HCT116 (cell line): ENCODE data around the gene RNASEH2A. TPM values are rescaled to one million over a fixed set of nuclear protein-coding genes. Genes with fewer than 3 reads are reported as not detected.

Experiments used
- ATAC-seq: fragments of 200-7000 bp; cut with Tn5 transposase; 2 replicates; pipeline ENCODE4 v1.9.1; 2020; ENCODE audit warnings: mild to moderate bottlenecking, moderate library complexity
- BruUV-seq: library from RNA; stranded (reverse); fragments of 400-500 nt; replicated peaks from 2 replicates; lab custom pipeline; 2021; lab: Mats Ljungman, UMichigan
- CTCF ChIA-PET: fragments of 300-600 bp; sonication (Branson Sonifier 250); formaldehyde crosslinking; loops from one replicate; lab custom pipeline; 2021; ENCODE audit warnings: antibody characterized with exemption; lab: Charles Lee
- POLR2A ChIA-PET: fragments of 300-600, 350-600 bp; sonication (Branson Sonifier 250); formaldehyde crosslinking; loops from one replicate; lab custom pipeline; 2021; ENCODE audit warnings: antibody characterized with exemption; lab: Charles Lee
- RAD21 ChIA-PET, 2 experiments: fragments of 300-600 bp; sonication (Branson Sonifier 250); formaldehyde crosslinking; loops; one replicate each; lab custom pipeline; 2023; ENCODE audit warnings: low total read pairs in 2 of 2; ENCODE audit not compliant: uncharacterized antibody in 2 of 2, unreplicated experiment in 2 of 2, low non-redundant PET in 1 of 2; lab: Charles Lee
- DNase-seq: peaks from one replicate; pipeline ENCODE4 v3.0.0-alpha.2; 2010; ENCODE audit warnings: low read depth, low spot score
- H2AFZ ChIP-seq: fragments of 200-600 bp; shearing (Covaris generic), sonication (generic); 2 replicates; pipeline ENCODE4 v1.6.1; 2017; ENCODE audit warnings: low read depth, mixed run types, mixed read lengths, antibody characterized with exemption, low read length; ENCODE audit not compliant: poor library complexity, severe bottlenecking
- H3K27ac ChIP-seq: 2 replicates; pipeline ENCODE4 v1.5.1; 2012; ENCODE audit warnings: low read depth, low read length
- H3K27me3 ChIP-seq: fragments of 200-600 bp; sonication (generic); 2 replicates; pipeline ENCODE4 v1.6.1; 2016; ENCODE audit warnings: mixed run types, low read length, mixed read lengths; ENCODE audit not compliant: insufficient read depth
- H3K36me3 ChIP-seq, 2 experiments: fragments of 200-500 bp in 1 of 2; fragments of 200-600 bp in 1 of 2; sonication (Bioruptor generic) in 1 of 2; sonication (generic) in 1 of 2; 2 replicates each; pipeline versions ENCODE4 v1.5.1 to v1.6.1; 2014 to 2016; ENCODE audit warnings: low read length in 2 of 2, inconsistent platforms in 1 of 2, mixed read lengths in 1 of 2, mixed run types in 1 of 2; ENCODE audit not compliant: insufficient read depth in 2 of 2, control insufficient read depth in 1 of 2
- H3K4me1 ChIP-seq, 2 experiments: fragments of 200-600 bp in 1 of 2; sonication (generic) in 1 of 2; 2 replicates each; pipeline versions ENCODE4 v1.5.1 to v1.6.1; 2012 to 2017; ENCODE audit warnings: low read length in 2 of 2, inconsistent platforms in 1 of 2, mild to moderate bottlenecking in 1 of 2, mixed read lengths in 1 of 2, mixed run types in 1 of 2, moderate library complexity in 1 of 2; ENCODE audit not compliant: insufficient read depth in 2 of 2, control insufficient read depth in 1 of 2
- H3K4me2 ChIP-seq: fragments of 200-600 bp; sonication (generic); 2 replicates; pipeline ENCODE4 v1.6.1; 2017; ENCODE audit warnings: mixed run types, low read length, mixed read lengths
- H3K4me3 ChIP-seq, 2 experiments: fragments of 200-600 bp in 1 of 2; sonication (generic) in 1 of 2; replicated peaks in 1 of 2; 2 replicates each; pipeline ENCODE4 v1.5.1; 2011 to 2016; ENCODE audit warnings: low read length in 2 of 2, control low read depth in 1 of 2, low read depth in 1 of 2, mild to moderate bottlenecking in 1 of 2, mixed read lengths in 1 of 2, mixed run types in 1 of 2
- H3K79me2 ChIP-seq: fragments of 200-600 bp; sonication (generic); 2 replicates; pipeline ENCODE4 v1.6.1; 2017; ENCODE audit warnings: mild to moderate bottlenecking, mixed run types, low read length, moderate library complexity, mixed read lengths; ENCODE audit not compliant: insufficient read depth
- H3K9ac ChIP-seq: fragments of 200-600 bp; sonication (generic); 2 replicates; pipeline ENCODE4 v1.6.1; 2016; ENCODE audit warnings: low read length, mixed read lengths
- H3K9me2 ChIP-seq: fragments of 200-600 bp; sonication (generic), shearing (Covaris generic); 2 replicates; pipeline ENCODE4 v1.6.1; 2017; ENCODE audit warnings: mixed run types, mild to moderate bottlenecking, moderate library complexity; ENCODE audit not compliant: insufficient read depth
- H3K9me3 ChIP-seq, 2 experiments: fragments of 200-500 bp in 1 of 2; fragments of 200-600 bp in 1 of 2; sonication (Bioruptor generic) in 1 of 2; sonication (generic) in 1 of 2; 2 replicates each; pipeline ENCODE4 v1.6.1; 2014 to 2017; ENCODE audit warnings: low read length in 2 of 2, mixed read lengths in 2 of 2, inconsistent platforms in 1 of 2, low read depth in 1 of 2, mild to moderate bottlenecking in 1 of 2, mixed run types in 1 of 2, moderate library complexity in 1 of 2; ENCODE audit not compliant: control insufficient read depth in 1 of 2, insufficient read depth in 1 of 2
- H4K20me1 ChIP-seq: fragments of 200-600 bp; sonication (generic), shearing (Covaris generic); 2 replicates; pipeline ENCODE4 v1.6.1; 2017; ENCODE audit warnings: mixed run types, mild to moderate bottlenecking, moderate library complexity; ENCODE audit not compliant: insufficient read depth
- CEBPB ChIP-seq: IDR thresholded peaks from 2 replicates; pipeline ENCODE4 v1.6.1; 2012; ENCODE audit warnings: low read depth
- ELF1 ChIP-seq: IDR thresholded peaks from 2 replicates; pipeline ENCODE4 v1.6.1; 2012; ENCODE audit warnings: low read depth, borderline replicate concordance
- FOSL1 ChIP-seq: IDR thresholded peaks from 2 replicates; pipeline ENCODE4 v1.6.1; 2012; ENCODE audit warnings: low read depth
- RAD21 ChIP-seq: IDR thresholded peaks from 2 replicates; pipeline ENCODE4 v1.6.1; 2012; ENCODE audit warnings: low read depth, mild to moderate bottlenecking
- SIN3A ChIP-seq: IDR thresholded peaks from 2 replicates; pipeline ENCODE4 v1.6.1; 2012; ENCODE audit warnings: low read depth
- ZNF274 ChIP-seq: fragments of 200-500 bp; sonication (Bioruptor generic); IDR thresholded peaks from 2 replicates; pipeline ENCODE4 v1.6.1; 2014; ENCODE audit warnings: mild to moderate bottlenecking, low read depth, low read length, inconsistent platforms
- intact Hi-C: fragments of 100-400 bp; cut with micrococcal nuclease; formaldehyde crosslinking; loops from 2 replicates; pipeline ENCODE4 v1.10.0; 2022
- total RNA-seq: library from RNA; stranded (reverse); gene quantifications from one replicate; pipeline ENCODE4 v1.2.1, GENCODE V29; 2021; ENCODE audit not compliant: unreplicated experiment
- TF ChIP-seq, protein P1 (sequence below): IDR thresholded peaks from 2 replicates; pipeline ENCODE4 v1.6.1; 2012
- TF ChIP-seq, protein P2 (sequence below): IDR thresholded peaks from 2 replicates; pipeline ENCODE4 v1.6.1; 2011; ENCODE audit warnings: mild to moderate bottlenecking, low read length, moderate library complexity; ENCODE audit not compliant: insufficient replicate concordance; ENCODE audit errors: extremely low read depth

Gene RNASEH2A
- total RNA-seq, 1 experiment from 2014 or later: 54.5 TPM

DNA sequence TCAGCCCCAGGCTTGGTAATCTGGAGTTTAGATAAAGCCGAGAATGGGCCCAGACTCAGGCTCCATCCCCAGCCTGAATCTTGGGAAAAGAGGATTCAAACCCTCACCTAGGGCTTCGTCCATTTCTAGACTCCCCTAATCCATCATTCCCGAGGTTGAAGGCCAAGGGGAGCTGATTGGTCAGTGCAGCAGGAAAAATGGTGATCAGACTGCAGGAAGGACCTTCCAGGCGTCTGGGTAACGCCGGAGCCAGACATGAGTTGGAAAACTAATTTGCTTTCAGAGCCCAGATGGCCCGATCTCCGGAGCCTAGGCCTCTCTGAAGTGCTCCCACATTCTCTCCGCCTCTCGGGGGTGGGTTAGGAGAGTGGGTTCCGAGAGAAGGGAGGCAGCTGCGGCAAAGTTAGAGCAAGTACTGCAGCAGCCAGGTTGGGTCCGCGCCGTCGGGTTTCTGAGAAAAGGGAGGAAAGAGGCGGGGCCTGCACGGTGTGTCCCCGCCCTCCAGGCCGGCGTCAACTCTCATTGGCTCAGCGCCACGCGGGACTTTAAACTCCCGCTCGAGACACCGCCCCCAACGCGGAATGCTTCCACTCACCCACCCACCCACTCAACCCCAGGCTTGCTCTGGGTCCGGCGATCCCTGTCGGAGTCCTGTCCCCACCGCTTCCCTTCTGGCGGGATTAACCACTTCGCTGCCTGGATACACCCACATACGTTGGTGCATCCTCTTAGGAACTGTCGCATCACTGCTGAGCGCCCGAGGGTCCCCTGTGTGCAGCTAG is 28.8 kb downstream of the RNASEH2A start (continued):
- TF ChIP-seq, protein P1, sequence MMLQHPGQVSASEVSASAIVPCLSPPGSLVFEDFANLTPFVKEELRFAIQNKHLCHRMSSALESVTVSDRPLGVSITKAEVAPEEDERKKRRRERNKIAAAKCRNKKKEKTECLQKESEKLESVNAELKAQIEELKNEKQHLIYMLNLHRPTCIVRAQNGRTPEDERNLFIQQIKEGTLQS: no peak
- TF ChIP-seq ZNF274 (no peak), CEBPB (no peak), ELF1 (no peak)
- TF ChIP-seq, all 23 proteins: peak for 3

DNA sequence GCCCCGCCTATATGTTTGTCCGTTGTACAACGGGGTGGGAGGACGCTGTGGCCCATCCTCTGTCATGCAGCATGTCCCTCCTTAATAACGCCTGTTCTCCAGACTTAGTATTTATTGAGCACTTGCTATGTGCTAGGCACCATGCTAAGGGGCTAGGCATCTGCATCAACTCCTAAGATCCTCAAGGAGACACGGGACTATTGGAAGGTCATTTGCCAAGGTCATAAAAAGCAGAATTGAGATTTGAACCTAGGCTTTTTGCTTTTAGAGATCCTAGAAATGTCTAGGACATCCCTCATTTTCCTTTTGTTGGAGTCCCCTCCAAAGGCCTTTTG is 30.1 kb downstream of the RNASEH2A start:
- no peak for DNase-seq
- CTCF ChIA-PET: interaction anchor here (0.8 to 2.6 kb wide), 8 partner anchors 10 to 141 kb away, joined by 3 to 12 read pairs (median 4); partner anchors contain the start of gene GET3

More for the DNA sequence above, 30.1 kb downstream of the RNASEH2A start:
- Histone ChIP-seq H3K9ac (peak overlapping the region; percentile 73; the same call in 1 of the 2 replicates), H3K27ac (peak overlapping the region; percentile 89), H4K20me1 (no peaks in the 10 kb centered on the region), H3K4me2 (peak overlapping the region; percentile 93), H3K4me1 (peaks cover 46 to 78% of the 10 kb centered on the region in 2 experiments), H3K27me3 (no peaks in the 10 kb centered on the region), H3K4me3 (peak overlapping the region; percentile 65 to 69), H3K9me2 (no peaks in the 10 kb centered on the region), H3K9me3 (no peaks in the 10 kb centered on the region), H2AFZ (no peak overlapping the region), H3K36me3 (no peaks in the 10 kb centered on the region), H3K79me2 (peaks cover 21% of the 10 kb centered on the region; the same call in 1 of the 2 replicates)
- BruUV-seq: no TSS peak
- TF ChIP-seq FOSL1: no peak
- TF ChIP-seq RAD21: no peak
- TF ChIP-seq, protein P2, sequence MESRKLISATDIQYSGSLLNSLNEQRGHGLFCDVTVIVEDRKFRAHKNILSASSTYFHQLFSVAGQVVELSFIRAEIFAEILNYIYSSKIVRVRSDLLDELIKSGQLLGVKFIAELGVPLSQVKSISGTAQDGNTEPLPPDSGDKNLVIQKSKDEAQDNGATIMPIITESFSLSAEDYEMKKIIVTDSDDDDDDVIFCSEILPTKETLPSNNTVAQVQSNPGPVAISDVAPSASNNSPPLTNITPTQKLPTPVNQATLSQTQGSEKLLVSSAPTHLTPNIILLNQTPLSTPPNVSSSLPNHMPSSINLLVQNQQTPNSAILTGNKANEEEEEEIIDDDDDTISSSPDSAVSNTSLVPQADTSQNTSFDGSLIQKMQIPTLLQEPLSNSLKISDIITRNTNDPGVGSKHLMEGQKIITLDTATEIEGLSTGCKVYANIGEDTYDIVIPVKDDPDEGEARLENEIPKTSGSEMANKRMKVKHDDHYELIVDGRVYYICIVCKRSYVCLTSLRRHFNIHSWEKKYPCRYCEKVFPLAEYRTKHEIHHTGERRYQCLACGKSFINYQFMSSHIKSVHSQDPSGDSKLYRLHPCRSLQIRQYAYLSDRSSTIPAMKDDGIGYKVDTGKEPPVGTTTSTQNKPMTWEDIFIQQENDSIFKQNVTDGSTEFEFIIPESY: no peak
- TF ChIP-seq SIN3A: peak; percentile 24; the same call in 1 of the 2 replicates
- ChIA-PET POLR2A (interaction anchor here (3.0 kb wide), 1 partner anchor 44 kb away, joined by 14 read pairs; the partner anchor contains the start of gene JUNB), RAD21 (no interaction called here)
- no peak for ATAC-seq
- intact Hi-C loops: loop anchor here (5.0 kb wide), 2 partner anchors 34 to 119 kb away; partner anchors contain the start of genes PRDX2 and THSD8
